ENCODE results near the gene CD58.
"Not testable (repeated sequence)": the region's sequence is repeated elsewhere in the genome, so short reads cannot be mapped to it uniquely, and the experiment has no call there.

Gene CD58

GRCh38 chr1:116591951-116592605, 21.3 kb upstream of the CD58 start:
- not testable (repeated sequence) for DNase-seq (ENCODE audit: low read depth)

- not testable (repeated sequence) for DNase-seq (ENCODE audit: low read depth)
Measured at GRCh38 chr1:116591006-116591950, 20.5 kb upstream of the CD58 start.

- DNase-seq (ENCODE audit: low read depth), result not testable (repeated sequence)
Measured at GRCh38 chr1:116590359-116591005, 19.7 kb upstream of the CD58 start.

- not testable (repeated sequence) for DNase-seq (ENCODE audit: low read depth)
Measured at GRCh38 chr1:116589101-116589735, 18.4 kb upstream of the CD58 start.

GRCh38 chr1:116587501-116588227, 16.8 kb upstream of the CD58 start:
- no peak for DNase-seq (ENCODE audit: low read depth)

- no peak for DNase-seq (ENCODE audit: low read depth)
Measured at GRCh38 chr1:116586741-116587143, 15.9 kb upstream of the CD58 start.

GRCh38 chr1:116585886-116586285, 15.1 kb upstream of the CD58 start:
- DNase-seq (ENCODE audit: low read depth), result no peak

- no peak for DNase-seq (ENCODE audit: low read depth)
Measured at GRCh38 chr1:116581323-116581885, 10.6 kb upstream of the CD58 start.

- DNase-seq (ENCODE audit: low read depth), result no peak
Measured at GRCh38 chr1:116580446-116581322, 9.9 kb upstream of the CD58 start.

GRCh38 chr1:116579259-116579875, 8.5 kb upstream of the CD58 start:
- no peak for DNase-seq (ENCODE audit: low read depth)

GRCh38 chr1:116578581-116578980, 7.8 kb upstream of the CD58 start:
- no peak for DNase-seq (ENCODE audit: low read depth)

GRCh38 chr1:116577759-116578314, 7.0 kb upstream of the CD58 start:
- DNase-seq (ENCODE audit: low read depth), result no peak

GRCh38 chr1:116574581-116575291, 3.9 kb upstream of the CD58 start:
- no peak for DNase-seq (ENCODE audit: low read depth)

- no peak for DNase-seq (ENCODE audit: low read depth)
Measured at GRCh38 chr1:116573431-116574095, 2.7 kb upstream of the CD58 start.

GRCh38 chr1:116572771-116573430, 2.1 kb upstream of the CD58 start:
- no peak for DNase-seq (ENCODE audit: low read depth)

GRCh38 chr1:116572099-116572498, 1.3 kb upstream of the CD58 start:
- DNase-seq (ENCODE audit: low read depth), result no peak

- no peak for DNase-seq (ENCODE audit: low read depth)
Measured at GRCh38 chr1:116571215-116571919, 541 bp upstream of the CD58 start.
